Stimulated activated CD4-positive, alpha-beta T cell treated with anti-CD3 and anti-CD28 coated beads, Interleukin-4, amount 100 ng/mL, for 4 hours (primary cell): ENCODE data around the gene FFAR1.
"Not testable (repeated sequence)": the region's sequence is repeated elsewhere in the genome, so short reads cannot be mapped to it uniquely, and the experiment has no call there.

Experiments
- DNase-seq, 2 experiments: peaks; one replicate each; pipeline ENCODE4 v3.0.0-alpha.2; 2020

The FFAR1 gene

GRCh38 chr19:35345671-35346111 is 2.0 kb upstream of the FFAR1 start:
- no peak for DNase-seq

GRCh38 chr19:35346193-35347052 is 1.3 kb upstream of the FFAR1 start:
- peak; percentile 59 to 73 for DNase-seq

- no peak for DNase-seq
These were observed 212 bp downstream of the FFAR1 start for GRCh38 chr19:35347930-35348298.

- DNase-seq: no peak
These were observed 1.4 kb downstream of the FFAR1 start for GRCh38 chr19:35348911-35349611.

- DNase-seq: no peak
These were observed 2.2 kb downstream of the FFAR1 start for GRCh38 chr19:35349614-35350521.

GRCh38 chr19:35350591-35350990 is 2.9 kb downstream of the FFAR1 start:
- DNase-seq: no peak

GRCh38 chr19:35351411-35352176 is 3.9 kb downstream of the FFAR1 start:
- no peak for DNase-seq

GRCh38 chr19:35352177-35352447 is 4.4 kb downstream of the FFAR1 start:
- DNase-seq: no peak

GRCh38 chr19:35352448-35353304 is 5.0 kb downstream of the FFAR1 start:
- DNase-seq: peak; percentile 53 to 63

- no peak for DNase-seq
These were observed 5.9 kb downstream of the FFAR1 start for GRCh38 chr19:35353635-35354034.

GRCh38 chr19:35354898-35355297 is 7.2 kb downstream of the FFAR1 start:
- no peak for DNase-seq

GRCh38 chr19:35355791-35356460 is 8.2 kb downstream of the FFAR1 start:
- no peak for DNase-seq

GRCh38 chr19:35357867-35358573 is 10.3 kb downstream of the FFAR1 start, which contains the start of gene FFAR3:
Gene FFAR3 (plus strand): TSS chr19:35358460. CDS start chr19:35358891, 431 bp downstream.
- peak in 1 of 2 experiments; percentile 17 for DNase-seq

- not testable (repeated sequence) for DNase-seq
These were observed 11.1 kb downstream of the FFAR1 start for GRCh38 chr19:35358834-35359233.

GRCh38 chr19:35359395-35359794 is 11.7 kb downstream of the FFAR1 start:
- DNase-seq: not testable (repeated sequence)

GRCh38 chr19:35360081-35360480 is 12.4 kb downstream of the FFAR1 start:
- not testable (repeated sequence) for DNase-seq

- DNase-seq: no peak
These were observed 13.2 kb downstream of the FFAR1 start for GRCh38 chr19:35360880-35361420.

GRCh38 chr19:35362261-35363000 is 14.7 kb downstream of the FFAR1 start:
- no peak for DNase-seq

- DNase-seq: no peak
These were observed 15.4 kb downstream of the FFAR1 start for GRCh38 chr19:35363001-35363590.
